ENCODE results near the gene PDE6D.

The PDE6D gene

DNA sequence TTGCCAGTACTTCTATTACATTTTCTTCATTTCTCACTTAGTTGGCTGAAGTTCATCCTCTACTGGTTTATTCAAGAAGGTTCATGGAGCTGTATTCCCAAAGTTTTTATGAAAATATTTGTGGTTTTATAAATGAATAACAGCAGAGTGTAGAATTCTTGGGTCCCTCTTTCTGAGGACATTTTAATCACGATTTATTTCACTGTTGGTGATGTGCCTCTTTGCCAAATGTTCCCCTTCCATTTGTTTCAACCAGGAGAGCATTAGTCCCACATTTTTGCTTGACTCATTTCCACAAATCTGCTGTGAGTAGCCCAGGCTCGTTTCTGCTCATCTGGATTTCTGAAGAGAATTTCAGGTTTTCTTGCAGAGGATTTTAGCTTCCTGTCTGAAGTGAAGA, 25.9 kb upstream of the PDE6D start:
- DNase-seq (ENCODE audit: low spot score): no peak
- TF ChIP-seq, protein P1, sequence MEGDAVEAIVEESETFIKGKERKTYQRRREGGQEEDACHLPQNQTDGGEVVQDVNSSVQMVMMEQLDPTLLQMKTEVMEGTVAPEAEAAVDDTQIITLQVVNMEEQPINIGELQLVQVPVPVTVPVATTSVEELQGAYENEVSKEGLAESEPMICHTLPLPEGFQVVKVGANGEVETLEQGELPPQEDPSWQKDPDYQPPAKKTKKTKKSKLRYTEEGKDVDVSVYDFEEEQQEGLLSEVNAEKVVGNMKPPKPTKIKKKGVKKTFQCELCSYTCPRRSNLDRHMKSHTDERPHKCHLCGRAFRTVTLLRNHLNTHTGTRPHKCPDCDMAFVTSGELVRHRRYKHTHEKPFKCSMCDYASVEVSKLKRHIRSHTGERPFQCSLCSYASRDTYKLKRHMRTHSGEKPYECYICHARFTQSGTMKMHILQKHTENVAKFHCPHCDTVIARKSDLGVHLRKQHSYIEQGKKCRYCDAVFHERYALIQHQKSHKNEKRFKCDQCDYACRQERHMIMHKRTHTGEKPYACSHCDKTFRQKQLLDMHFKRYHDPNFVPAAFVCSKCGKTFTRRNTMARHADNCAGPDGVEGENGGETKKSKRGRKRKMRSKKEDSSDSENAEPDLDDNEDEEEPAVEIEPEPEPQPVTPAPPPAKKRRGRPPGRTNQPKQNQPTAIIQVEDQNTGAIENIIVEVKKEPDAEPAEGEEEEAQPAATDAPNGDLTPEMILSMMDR (IDR thresholded peaks at IDR 0.05; ENCODE audit: extremely low read depth, missing control alignments): no peak

DNA sequence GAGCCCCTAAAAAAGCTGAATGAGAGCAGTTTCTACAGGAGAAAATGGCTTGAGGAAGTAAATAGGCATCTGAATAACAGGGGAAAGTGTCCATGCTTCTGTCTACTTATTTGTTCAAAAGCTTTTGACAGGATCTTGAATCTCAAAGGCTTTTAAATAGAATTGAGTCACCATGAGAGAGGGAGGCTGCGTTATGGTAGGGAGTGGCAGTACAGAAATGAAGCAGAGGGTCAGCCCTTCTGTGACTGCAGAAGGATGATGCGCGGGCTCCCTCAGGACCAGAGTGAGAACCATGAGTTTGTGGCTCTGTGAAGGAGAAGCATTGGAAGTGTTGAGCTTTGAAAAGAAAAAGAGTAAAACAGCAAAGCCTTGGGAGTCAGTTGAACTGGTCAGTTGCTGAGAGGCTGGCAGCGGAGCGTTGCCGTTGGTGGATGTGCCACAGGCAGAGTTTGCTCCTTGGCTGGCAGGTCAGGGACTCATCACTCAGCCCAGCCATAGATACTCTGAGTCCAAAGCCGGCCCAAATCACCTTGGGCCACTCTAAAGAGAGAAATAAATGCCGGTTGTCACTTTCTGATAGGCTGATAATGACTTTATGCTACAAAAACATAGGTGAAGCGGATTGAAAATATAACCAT, 22.5 kb upstream of the PDE6D start:
- TF ChIP-seq, protein P1 (IDR thresholded peaks at IDR 0.05; ENCODE audit: extremely low read depth, missing control alignments): no peak
- DNase-seq (ENCODE audit: low spot score): no peak

DNA sequence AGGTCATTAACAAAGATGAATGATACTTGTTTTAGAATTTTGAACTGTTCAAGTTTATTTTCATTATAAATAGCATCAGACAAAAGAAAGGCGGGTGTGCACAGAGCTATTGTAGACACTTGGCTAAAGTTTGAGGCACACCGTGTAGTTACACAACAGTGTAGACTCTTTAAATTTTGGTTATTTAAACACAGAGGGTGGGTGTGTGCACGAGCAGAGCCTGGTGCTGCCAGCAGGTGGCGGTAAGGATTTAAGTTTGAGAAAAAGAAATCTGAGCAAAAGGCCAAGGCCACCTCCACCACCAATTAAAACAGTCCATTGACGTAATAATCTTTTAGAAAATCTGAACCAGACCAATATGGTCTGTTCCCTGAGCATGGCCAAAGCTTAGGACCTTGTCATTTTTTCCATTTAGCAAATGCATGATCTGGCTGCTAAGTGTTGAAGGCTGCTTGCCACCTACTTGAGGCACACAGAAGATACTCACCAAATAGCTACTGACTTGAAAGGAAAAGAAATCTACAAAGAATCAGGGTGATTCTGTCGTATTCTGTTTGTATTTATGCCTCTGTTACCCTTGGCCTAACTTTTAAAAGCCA, 19.5 kb upstream of the PDE6D start:
- DNase-seq (ENCODE audit: low spot score): peak; percentile 40
- TF ChIP-seq, protein P1 (IDR thresholded peaks at IDR 0.05; ENCODE audit: extremely low read depth, missing control alignments): peak; percentile 59

DNA sequence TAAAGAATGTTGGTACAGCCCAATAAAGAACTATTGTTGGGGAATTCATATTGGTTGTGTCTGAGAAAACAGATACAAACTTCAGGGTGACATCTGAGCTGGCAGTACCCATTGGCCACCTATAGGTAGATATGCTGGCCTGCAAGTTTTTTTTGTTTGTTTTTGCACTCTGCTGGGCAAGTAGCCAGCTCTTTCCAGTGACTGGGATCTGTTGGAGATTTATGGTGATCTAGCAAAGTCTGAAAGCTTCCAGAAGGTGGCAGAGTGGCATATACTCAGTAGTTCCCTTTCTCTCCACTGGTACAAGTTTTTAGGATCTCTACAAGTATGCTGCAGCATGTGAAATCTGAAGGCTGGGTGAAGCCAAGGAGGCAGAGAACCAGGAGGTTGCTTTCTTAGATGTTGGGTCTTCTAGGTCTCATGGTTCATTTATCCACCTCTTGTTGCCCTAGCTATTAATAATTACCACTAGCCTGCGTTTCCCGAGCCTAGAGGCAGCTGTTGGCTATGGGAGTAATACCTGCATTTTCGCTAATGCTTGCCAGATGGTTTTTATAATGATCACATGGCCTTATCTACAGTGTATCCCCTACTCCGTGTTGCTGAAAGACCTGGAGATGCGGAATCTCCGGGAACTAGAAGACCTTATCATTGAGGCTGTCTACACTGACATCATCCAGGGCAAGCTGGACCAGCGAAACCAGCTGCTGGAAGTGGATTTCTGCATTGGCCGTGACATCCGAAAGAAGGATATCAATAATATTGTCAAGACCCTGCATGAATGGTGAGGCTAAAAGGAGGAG, 14.6 kb upstream of the PDE6D start:
- DNase-seq (ENCODE audit: low spot score): no peak
- TF ChIP-seq, protein P1 (IDR thresholded peaks at IDR 0.05; ENCODE audit: extremely low read depth, missing control alignments): no peak

DNA sequence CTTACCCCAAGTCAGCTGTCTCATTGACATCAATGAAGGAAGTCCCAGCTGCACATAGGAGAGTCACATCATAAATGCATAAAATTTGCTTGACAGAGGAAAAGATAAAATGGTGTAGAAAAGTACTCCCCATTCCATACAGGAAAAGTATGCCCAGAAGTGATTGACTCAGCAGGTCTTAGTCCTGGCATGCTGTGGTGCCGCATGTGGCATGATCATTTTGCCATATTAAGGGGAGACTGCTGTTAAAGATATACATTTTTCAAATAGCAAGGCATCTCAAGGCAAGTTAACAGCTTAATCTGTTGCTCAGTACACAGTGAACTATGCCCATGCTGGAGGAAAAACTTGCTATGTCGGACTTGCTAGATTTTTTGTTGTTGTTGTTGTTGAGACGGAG, 13.3 kb upstream of the PDE6D start:
- no peak for DNase-seq (ENCODE audit: low spot score)
- TF ChIP-seq, protein P1 (IDR thresholded peaks at IDR 0.05; ENCODE audit: extremely low read depth, missing control alignments): no peak

DNA sequence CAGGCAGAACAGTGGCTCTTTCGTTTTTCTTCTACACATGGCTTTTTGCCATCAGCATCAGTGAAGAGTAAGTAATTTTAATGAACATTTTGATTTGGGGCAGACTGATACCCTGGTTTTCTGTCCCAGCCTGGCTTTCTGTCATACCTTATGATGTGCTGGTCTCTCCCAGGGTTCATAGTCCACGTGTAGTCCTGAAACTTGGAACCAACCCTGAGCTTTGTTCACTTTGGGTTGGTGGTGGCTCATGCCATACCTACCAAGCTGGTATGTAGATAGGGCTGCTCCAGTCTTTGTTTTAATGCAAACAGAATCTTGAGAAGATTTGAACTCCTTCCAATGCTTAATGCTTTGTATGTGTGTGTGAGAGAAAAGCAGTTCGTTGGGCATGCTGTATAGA, 10.0 kb upstream of the PDE6D start:
- DNase-seq (ENCODE audit: low spot score): no peak
- TF ChIP-seq, protein P1 (IDR thresholded peaks at IDR 0.05; ENCODE audit: extremely low read depth, missing control alignments): no peak

DNA sequence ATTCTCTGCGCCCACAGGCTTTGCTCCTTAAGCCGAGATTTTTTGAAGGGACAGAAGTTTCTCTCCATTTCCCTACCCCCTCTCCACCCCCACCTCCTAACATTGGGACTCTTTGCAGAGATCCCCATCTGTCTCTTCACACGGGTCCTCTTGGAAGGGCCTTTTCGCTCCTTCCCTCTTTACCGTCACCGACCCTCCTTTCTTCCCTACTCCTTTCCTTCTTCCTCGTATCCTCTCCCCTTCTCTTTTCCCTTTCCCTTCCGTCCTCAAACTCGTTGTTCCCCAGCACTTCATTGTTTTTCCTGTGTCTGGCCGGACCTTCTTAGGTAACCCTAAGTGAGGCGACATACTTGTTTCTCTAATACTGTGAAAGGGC, 5.8 kb upstream of the PDE6D start:
- TF ChIP-seq, protein P1 (IDR thresholded peaks at IDR 0.05; ENCODE audit: extremely low read depth, missing control alignments): no peak
- no peak for DNase-seq (ENCODE audit: low spot score)

Data from GM20000 (cell line).